ENCODE data around the gene ME1. TPM values are rescaled to one million over a fixed set of nuclear protein-coding genes. Genes with fewer than 3 reads are reported as not detected.

Gene ME1
- total RNA-seq, 1 experiment from 2014 or later, result 7.8 TPM

DNA sequence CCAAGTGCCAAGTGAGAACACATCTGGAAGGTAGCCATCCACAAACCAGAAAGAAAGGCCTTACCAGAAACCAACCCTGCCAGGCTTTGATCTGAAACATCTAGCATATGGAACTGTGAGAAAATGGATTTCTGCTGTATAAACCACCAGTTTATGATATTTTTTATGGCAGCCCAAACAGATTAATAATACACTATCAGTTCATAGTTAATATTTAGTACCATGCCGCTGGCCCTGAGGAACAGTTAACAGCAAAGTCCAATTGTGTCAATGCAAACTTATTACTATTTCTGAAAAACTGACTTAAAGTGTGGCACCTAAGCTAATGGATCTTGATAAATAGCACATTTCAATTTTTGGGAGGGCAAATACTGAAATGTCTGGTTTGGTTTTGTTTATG, 46.1 kb upstream of the ME1 start:
- H2BK12ac ChIP-seq (ENCODE audit: insufficient read length, low read depth, low read length), result no peak overlapping the region
- H3K56ac ChIP-seq (ENCODE audit: insufficient read length, low read depth, low read length), result no peak overlapping the region
- no peak overlapping the region for H2BK20ac ChIP-seq (ENCODE audit: low read depth, low read length, poor library complexity, severe bottlenecking)
- H3K18ac ChIP-seq (ENCODE audit: insufficient read length, low read depth, low read length), result no peak overlapping the region
- Mint-ChIP-seq H3K9me3 (no peaks in the 10 kb centered on the region), H3K4me1 (peaks cover 7% of the 10 kb centered on the region in 2 experiments; a peak in 3 of 4 replicates), H3K27ac (no peak overlapping the region), H3K36me3 (ENCODE audit: insufficient read depth in 1 of 3, low read depth in 3 of 3) (no peaks in the 10 kb centered on the region), H3K4me3 (no peak overlapping the region), H3K27me3 (ENCODE audit: low read depth) (no peaks in the 10 kb centered on the region)
- no CpG with 5 or more reads among the region's 1 CpG for WGBS (ENCODE audit: extremely low coverage, insufficient read length, low lambda C conversion rate)
- H3K27ac ChIP-seq (ENCODE audit: insufficient read length, low read depth, low read length), result no peak overlapping the region
- H3K9ac ChIP-seq (ENCODE audit: extremely low read depth, insufficient read length, low read length), result no peak overlapping the region
- H3K79me2 ChIP-seq (ENCODE audit: insufficient read depth, low read length), result no peaks in the 10 kb centered on the region
- DNase-seq, result no peak
- no peaks in the 10 kb centered on the region for H4K20me1 ChIP-seq (ENCODE audit: control insufficient read depth, insufficient read depth, insufficient read length)
- no peaks in the 10 kb centered on the region for H3K79me1 ChIP-seq (ENCODE audit: insufficient read depth, low read depth, low read length, poor library complexity, severe bottlenecking)
- H4K5ac ChIP-seq (ENCODE audit: insufficient read length, low read depth, low read length), result no peak overlapping the region
- H3K4me1 ChIP-seq (ENCODE audit: insufficient read depth, low read length), result no peaks in the 10 kb centered on the region
- no peak overlapping the region for H4K8ac ChIP-seq (replicated peaks; ENCODE audit: insufficient read length, low read depth, low read length)
- H2BK120ac ChIP-seq (ENCODE audit: low read depth, low read length, poor library complexity, severe bottlenecking), result no peak overlapping the region
- H3K23ac ChIP-seq (ENCODE audit: insufficient read length, low read depth, low read length), result no peak overlapping the region
- no peak overlapping the region for H3K4ac ChIP-seq (ENCODE audit: low read depth, low read length)
- no peak overlapping the region for H3K4me2 ChIP-seq (ENCODE audit: insufficient read depth, insufficient read length, low read length)
- no peaks in the 10 kb centered on the region for H3K9me3 ChIP-seq (ENCODE audit: control insufficient read depth, low read depth, low read length)
- H3K27me3 ChIP-seq (ENCODE audit: insufficient read depth, low read length), result no peaks in the 10 kb centered on the region
- no peak overlapping the region for H3K14ac ChIP-seq (ENCODE audit: insufficient read depth, low read length)
- H3K23me2 ChIP-seq (ENCODE audit: insufficient read length, low read depth, low read length, poor library complexity, severe bottlenecking), result no peaks in the 10 kb centered on the region
- no peak overlapping the region for H2AFZ ChIP-seq (ENCODE audit: low read length)
- TF ChIP-seq, protein P1, sequence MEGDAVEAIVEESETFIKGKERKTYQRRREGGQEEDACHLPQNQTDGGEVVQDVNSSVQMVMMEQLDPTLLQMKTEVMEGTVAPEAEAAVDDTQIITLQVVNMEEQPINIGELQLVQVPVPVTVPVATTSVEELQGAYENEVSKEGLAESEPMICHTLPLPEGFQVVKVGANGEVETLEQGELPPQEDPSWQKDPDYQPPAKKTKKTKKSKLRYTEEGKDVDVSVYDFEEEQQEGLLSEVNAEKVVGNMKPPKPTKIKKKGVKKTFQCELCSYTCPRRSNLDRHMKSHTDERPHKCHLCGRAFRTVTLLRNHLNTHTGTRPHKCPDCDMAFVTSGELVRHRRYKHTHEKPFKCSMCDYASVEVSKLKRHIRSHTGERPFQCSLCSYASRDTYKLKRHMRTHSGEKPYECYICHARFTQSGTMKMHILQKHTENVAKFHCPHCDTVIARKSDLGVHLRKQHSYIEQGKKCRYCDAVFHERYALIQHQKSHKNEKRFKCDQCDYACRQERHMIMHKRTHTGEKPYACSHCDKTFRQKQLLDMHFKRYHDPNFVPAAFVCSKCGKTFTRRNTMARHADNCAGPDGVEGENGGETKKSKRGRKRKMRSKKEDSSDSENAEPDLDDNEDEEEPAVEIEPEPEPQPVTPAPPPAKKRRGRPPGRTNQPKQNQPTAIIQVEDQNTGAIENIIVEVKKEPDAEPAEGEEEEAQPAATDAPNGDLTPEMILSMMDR (conservative IDR thresholded peaks at IDR 0.05), result no peak
- no peak overlapping the region for H4K91ac ChIP-seq (ENCODE audit: insufficient read length, low read depth, low read length)
- no peak overlapping the region for H2BK5ac ChIP-seq (ENCODE audit: insufficient read length, low read length)
- H2AK5ac ChIP-seq (ENCODE audit: insufficient read length, low read length), result no peak overlapping the region
- H2BK15ac ChIP-seq (ENCODE audit: low read depth, low read length), result no peak overlapping the region
- H3T11ph ChIP-seq (ENCODE audit: low read length), result no peak overlapping the region
